HFFc6 (cell line): ENCODE data around the gene TRIM41. TPM values are rescaled to one million over a fixed set of nuclear protein-coding genes. Genes with fewer than 3 reads are reported as not detected.
A peak's percentile ranks its signal among the peaks of the same experiment; 100 is the strongest.
"Not testable (repeated sequence)": the region's sequence is repeated elsewhere in the genome, so short reads cannot be mapped to it uniquely, and the experiment has no call there.

Experiments
- DNase-seq: peaks from one replicate; pipeline ENCODE4 v3.0.0-alpha.2; 2018
- H3K27ac Mint-ChIP-seq: 2 replicates; pipeline ENCODE4 v1.8.0; 2020; ENCODE audit warnings: mild to moderate bottlenecking, mixed read lengths
- H3K27me3 Mint-ChIP-seq: 2 replicates; pipeline ENCODE4 v1.8.0; 2021; ENCODE audit warnings: mild to moderate bottlenecking, moderate library complexity, mixed read lengths; ENCODE audit not compliant: insufficient read depth
- H3K36me3 Mint-ChIP-seq: 2 replicates; pipeline ENCODE4 v1.8.0; 2021; ENCODE audit warnings: low read depth, mixed read lengths
- H3K4me1 Mint-ChIP-seq: 2 replicates; pipeline ENCODE4 v1.8.0; 2020; ENCODE audit warnings: low read depth, mixed read lengths
- H3K4me3 Mint-ChIP-seq: 2 replicates; pipeline ENCODE4 v1.8.0; 2020; ENCODE audit warnings: mild to moderate bottlenecking, moderate library complexity, mixed read lengths
- H3K9me3 Mint-ChIP-seq: 2 replicates; pipeline ENCODE4 v1.8.0; 2020; ENCODE audit warnings: mild to moderate bottlenecking, mixed read lengths
- CTCF ChIP-seq: fragments of 200-600 bp; sonication (generic); IDR thresholded peaks from 2 replicates; pipeline ENCODE4 v1.5.0; 2021; ENCODE audit warnings: antibody characterized with exemption, mild to moderate bottlenecking
- microRNA-seq: library from miRNA; unstranded; fragments of <30 nt; microRNA quantifications from one replicate; pipeline ENCODE4, GENCODE V29; 2019
- total RNA-seq, 6 experiments: library from RNA; stranded (reverse); fragmentation: NEBNext Ultra II Directional; extraction: Animal tissue kit (Norgen Biotek cat#: 25700); gene quantifications; 2 replicates in 1 of 6; 3 replicates in 5 of 6; pipeline ENCODE4 v1.2.3, GENCODE V29; 2021

TRIM41 gene
- total RNA-seq, 6 experiments from 2014 or later, result 20.3 to 24.0 (median 22.5) TPM

GRCh38 chr5:181283841-181284755, 61.0 kb downstream of the TRIM41 start:
- TF ChIP-seq CTCF, result peak; percentile 49
- H3K4me3 Mint-ChIP-seq, H3K4me1 Mint-ChIP-seq, DNase-seq, H3K27ac Mint-ChIP-seq, H3K27me3 Mint-ChIP-seq, H3K36me3 Mint-ChIP-seq, H3K9me3 Mint-ChIP-seq: not testable (repeated sequence)

Small RNAs within 50 kb of the gene (microRNA-seq; reads per million reads assigned to microRNA genes)
- 2.3 reads per million for gene MIR4638

Other genes starting within 250 kb of the TRIM41 start
- not detected for gene BTNL3, start 234.4 kb upstream of the TRIM41 start, total RNA-seq
- gene BTNL9, start 183.0 kb upstream of the TRIM41 start, total RNA-seq, result not detected
- gene OR2V1, start 92.1 kb upstream of the TRIM41 start, total RNA-seq, result not detected
- not detected for gene OR2V2, start 75.7 kb upstream of the TRIM41 start, total RNA-seq
- 1 to 10 TPM; 2.8 to 7.5 (median 5.3) TPM for gene TRIM7, start 18.1 kb upstream of the TRIM41 start, total RNA-seq
- 1,000 to 10,000 TPM; 1,737 to 2,012 (median 1,885) TPM for gene RACK1, start 20.6 kb downstream of the TRIM41 start, total RNA-seq
- 1 to 10 TPM; 5.2 to 6.9 (median 5.6) TPM for gene TRIM52, start 37.9 kb downstream of the TRIM41 start, total RNA-seq
- not detected for gene OR4F3, start 144.0 kb downstream of the TRIM41 start, total RNA-seq